OCI-LY7 (cell line): ENCODE measurements around the gene CCR5AS.

Source experiments
- BruUV-seq: library from RNA; stranded (reverse); fragments of 400-500 nt; replicated peaks from 2 replicates; lab custom pipeline; 2021; lab: Mats Ljungman, UMichigan
- CTCF ChIA-PET: fragments of 300-600 bp; sonication (Branson Sonifier 250); formaldehyde crosslinking; loops from one replicate; lab custom pipeline; 2022; ENCODE audit warnings: antibody characterized with exemption; ENCODE audit not compliant: unreplicated experiment; lab: Charles Lee
- POLR2A ChIA-PET: fragments of 300-600 bp; sonication (Branson Sonifier 250); formaldehyde crosslinking; loops from one replicate; lab custom pipeline; 2022; ENCODE audit warnings: antibody characterized with exemption; lab: Charles Lee
- DNase-seq: peaks from one replicate; pipeline ENCODE4 v3.0.0-alpha.2; 2015; ENCODE audit warnings: low spot score
- H2AFZ ChIP-seq: fragments of 200-600 bp; sonication (generic), shearing (Covaris generic); 2 replicates; pipeline ENCODE4 v1.6.1; 2014; ENCODE audit warnings: mild to moderate bottlenecking, antibody characterized with exemption, low read length, moderate library complexity
- H3K27ac ChIP-seq: fragments of 200-600 bp; sonication (generic); 2 replicates; pipeline ENCODE4 v1.5.1; 2014; ENCODE audit warnings: mixed run types, low read depth, mild to moderate bottlenecking, moderate library complexity, low read length, inconsistent platforms; ENCODE audit not compliant: poor library complexity, severe bottlenecking
- H3K36me3 ChIP-seq: fragments of 200-600 bp; sonication (generic); 2 replicates; pipeline ENCODE4 v1.6.1; 2014; ENCODE audit warnings: mild to moderate bottlenecking, antibody characterized with exemption, low read length, moderate library complexity, mixed read lengths; ENCODE audit not compliant: insufficient read depth
- H3K4me1 ChIP-seq: fragments of 200-600 bp; sonication (generic); 2 replicates; pipeline ENCODE4 v1.5.1; 2014; ENCODE audit warnings: mild to moderate bottlenecking, low read length; ENCODE audit not compliant: insufficient read depth, poor library complexity, severe bottlenecking
- H3K4me2 ChIP-seq: fragments of 200-600 bp; sonication (generic); 2 replicates; pipeline ENCODE4 v1.6.1; 2014; ENCODE audit warnings: mild to moderate bottlenecking, low read length
- H3K4me3 ChIP-seq: fragments of 200-600 bp; sonication (generic); 2 replicates; pipeline ENCODE4 v1.5.1; 2014; ENCODE audit warnings: mild to moderate bottlenecking, low read depth, low read length; ENCODE audit not compliant: poor library complexity, severe bottlenecking
- H3K79me2 ChIP-seq: fragments of 200-600 bp; sonication (generic); 2 replicates; pipeline ENCODE4 v1.6.1; 2016; ENCODE audit warnings: low read depth, mild to moderate bottlenecking, low read length, moderate library complexity, mixed read lengths; ENCODE audit not compliant: insufficient read depth
- H3K9me2 ChIP-seq: fragments of 200-600 bp; sonication (generic); 2 replicates; pipeline ENCODE4 v1.6.1; 2016; ENCODE audit warnings: mild to moderate bottlenecking, low read length, mixed read lengths; ENCODE audit not compliant: insufficient read depth
- H3K9me3 ChIP-seq: fragments of 200-600 bp; sonication (generic); 2 replicates; pipeline ENCODE4 v1.6.1; 2014; ENCODE audit warnings: mild to moderate bottlenecking, mixed run types, low read length, mixed read lengths
- H4K20me1 ChIP-seq: fragments of 200-600 bp; sonication (generic); 2 replicates; pipeline ENCODE4 v1.6.1; 2014; ENCODE audit warnings: mild to moderate bottlenecking, antibody characterized with exemption, low read length, moderate library complexity, mixed read lengths; ENCODE audit not compliant: insufficient read depth
- CTCF ChIP-seq: fragments of 200-600 bp; sonication (generic); conservative IDR thresholded peaks from 2 replicates; pipeline ENCODE4 v1.5.1; 2014; ENCODE audit warnings: mild to moderate bottlenecking, antibody characterized with exemption, low read length, moderate library complexity, mixed read lengths
- EZH2phosphoT487 ChIP-seq: fragments of 200-600 bp; sonication (generic); IDR thresholded peaks from 2 replicates; pipeline ENCODE4 v1.6.1; 2018; ENCODE audit warnings: low read depth, borderline replicate concordance, mild to moderate bottlenecking, mixed run types, antibody characterized with exemption, low read length, moderate library complexity, mixed read lengths
- intact Hi-C: fragments of 100-400 bp; cut with micrococcal nuclease; formaldehyde crosslinking; loops from one replicate; pipeline ENCODE4 v1.10.0; 2022; ENCODE audit not compliant: unreplicated experiment

The CCR5AS gene

GRCh38 chr3:46416811-46417510 is 10.1 kb upstream of the CCR5AS start:
- Histone ChIP-seq H3K9me2 (no peaks in the 10 kb centered on the region), H3K4me1 (peaks cover 43% of the 10 kb centered on the region), H3K9me3 (no peaks in the 10 kb centered on the region), H4K20me1 (no peaks in the 10 kb centered on the region), H2AFZ (peak overlapping the region; percentile 73; the same call in 1 of the 2 replicates), H3K4me3 (no peak overlapping the region), H3K4me2 (peak overlapping the region; percentile 25), H3K27ac (peak overlapping the region; percentile 46), H3K79me2 (no peaks in the 10 kb centered on the region), H3K36me3 (no peaks in the 10 kb centered on the region)
- intact Hi-C loops: no loop called here
- CTCF ChIA-PET: no interaction called here
- DNase-seq: no peak
- POLR2A ChIA-PET: interaction anchor here (1.4 kb wide), 1 partner anchor 12 kb away, joined by 4 read pairs; no protein-coding TSS in a partner anchor
- BruUV-seq: no TSS peak
- TF ChIP-seq CTCF: no peak
- no peak for TF ChIP-seq EZH2phosphoT487

GRCh38 chr3:46416125-46416810 is 9.4 kb upstream of the CCR5AS start:
- Histone ChIP-seq H3K9me2 (no peaks in the 10 kb centered on the region), H3K36me3 (no peaks in the 10 kb centered on the region), H3K9me3 (no peaks in the 10 kb centered on the region), H4K20me1 (no peaks in the 10 kb centered on the region), H2AFZ (peak overlapping the region; percentile 73; the same call in 1 of the 2 replicates), H3K79me2 (no peaks in the 10 kb centered on the region), H3K27ac (peak overlapping the region; percentile 46), H3K4me1 (peaks cover 43% of the 10 kb centered on the region), H3K4me3 (no peak overlapping the region), H3K4me2 (peak overlapping the region; percentile 25)
- TF ChIP-seq EZH2phosphoT487 (no peak), CTCF (no peak)
- POLR2A ChIA-PET: interaction anchor here (0.8 to 2.5 kb wide), 3 partner anchors 9 to 33 kb away, joined by 4 to 9 read pairs (median 4); partner anchors contain the start of genes CCR5AS and CCRL2
- BruUV-seq: no TSS peak
- peak; percentile 65 for DNase-seq
- CTCF ChIA-PET: interaction anchor here (0.6 kb wide), 1 partner anchor 38 kb away, joined by 3 read pairs; no protein-coding TSS in a partner anchor
- intact Hi-C loops: no loop called here
